GM10248 (cell line): ENCODE data around the gene KATNAL1.

Source experiments
- CTCF ChIA-PET: fragments of 300-600 bp; sonication (Branson Sonifier 250); formaldehyde crosslinking; extraction: SDS; loops from one replicate; lab custom pipeline; 2021; ENCODE audit warnings: antibody characterized with exemption; lab: Yijun Ruan, JAX
- POLR2A ChIA-PET: fragments of 350-650 bp; sonication (Branson Sonifier 250); formaldehyde crosslinking; extraction: SDS; loops from one replicate; lab custom pipeline; 2020; ENCODE audit warnings: antibody characterized with exemption; lab: Yijun Ruan, JAX
- DNase-seq: peaks from one replicate; pipeline ENCODE4 v3.0.0; 2012; ENCODE audit errors: extremely low spot score
- TF ChIP-seq, protein P1 (sequence below): IDR thresholded peaks from 2 replicates; pipeline ENCODE4 v1.5.1; 2012; ENCODE audit warnings: mild to moderate bottlenecking, low read depth; ENCODE audit errors: extremely low read depth, missing control alignments, control extremely low read depth

The KATNAL1 gene

DNA sequence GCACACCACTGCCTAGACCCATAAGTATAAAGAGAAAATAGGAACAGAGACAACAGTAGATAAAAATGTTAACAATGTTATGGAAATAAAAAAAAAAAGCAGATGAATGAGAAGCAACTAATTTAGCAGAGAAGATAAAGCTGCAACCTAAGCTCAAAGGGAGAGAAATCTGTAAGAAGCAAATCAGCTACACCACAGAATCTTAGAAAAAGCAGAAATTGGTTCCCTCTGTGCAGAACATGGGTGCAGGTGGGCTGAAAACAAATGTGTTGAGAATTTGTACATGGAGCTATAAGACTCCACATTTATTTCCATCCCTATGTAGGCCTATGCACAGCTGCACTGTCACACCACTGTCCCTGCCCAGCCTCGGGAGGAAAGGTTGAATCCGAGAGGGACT lies 44.8 kb upstream of the KATNAL1 start:
- CTCF ChIA-PET: interaction anchor here (0.9 to 2.5 kb wide), 8 partner anchors 8 to 78 kb away, joined by 3 to 9 read pairs (median 4); no protein-coding TSS in a partner anchor
- TF ChIP-seq, protein P1, sequence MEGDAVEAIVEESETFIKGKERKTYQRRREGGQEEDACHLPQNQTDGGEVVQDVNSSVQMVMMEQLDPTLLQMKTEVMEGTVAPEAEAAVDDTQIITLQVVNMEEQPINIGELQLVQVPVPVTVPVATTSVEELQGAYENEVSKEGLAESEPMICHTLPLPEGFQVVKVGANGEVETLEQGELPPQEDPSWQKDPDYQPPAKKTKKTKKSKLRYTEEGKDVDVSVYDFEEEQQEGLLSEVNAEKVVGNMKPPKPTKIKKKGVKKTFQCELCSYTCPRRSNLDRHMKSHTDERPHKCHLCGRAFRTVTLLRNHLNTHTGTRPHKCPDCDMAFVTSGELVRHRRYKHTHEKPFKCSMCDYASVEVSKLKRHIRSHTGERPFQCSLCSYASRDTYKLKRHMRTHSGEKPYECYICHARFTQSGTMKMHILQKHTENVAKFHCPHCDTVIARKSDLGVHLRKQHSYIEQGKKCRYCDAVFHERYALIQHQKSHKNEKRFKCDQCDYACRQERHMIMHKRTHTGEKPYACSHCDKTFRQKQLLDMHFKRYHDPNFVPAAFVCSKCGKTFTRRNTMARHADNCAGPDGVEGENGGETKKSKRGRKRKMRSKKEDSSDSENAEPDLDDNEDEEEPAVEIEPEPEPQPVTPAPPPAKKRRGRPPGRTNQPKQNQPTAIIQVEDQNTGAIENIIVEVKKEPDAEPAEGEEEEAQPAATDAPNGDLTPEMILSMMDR: no peak
- no peak for DNase-seq
- POLR2A ChIA-PET: interaction anchor here (0.6 kb wide), 1 partner anchor 45 kb away, joined by 3 read pairs; the partner anchor contains the start of gene KATNAL1

DNA sequence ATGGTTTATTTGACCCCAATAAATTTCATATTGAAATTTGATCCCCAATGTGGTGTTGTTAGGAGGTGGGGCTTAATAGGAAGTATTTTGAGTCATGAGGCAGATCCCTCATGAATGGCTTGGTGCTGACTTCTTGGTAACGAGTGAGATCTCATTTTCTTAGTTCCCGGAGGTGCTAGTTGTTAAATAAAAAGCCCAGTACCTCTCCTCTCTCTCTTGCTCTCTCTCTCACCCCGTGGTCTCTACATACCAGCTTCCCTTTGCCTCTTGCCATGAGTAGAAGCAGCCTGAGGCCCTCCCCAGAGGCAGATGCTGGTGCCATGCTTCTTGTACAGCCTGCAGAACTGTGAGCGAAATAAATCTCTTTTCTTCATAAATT lies 39.4 kb upstream of the KATNAL1 start:
- TF ChIP-seq, protein P1: no peak
- ChIA-PET CTCF (interaction anchor here (1.3 to 2.2 kb wide), 4 partner anchors 8 to 12 kb away, joined by 4 to 16 read pairs (median 8); no protein-coding TSS in a partner anchor), POLR2A (no interaction called here)
- DNase-seq: no peak

DNA sequence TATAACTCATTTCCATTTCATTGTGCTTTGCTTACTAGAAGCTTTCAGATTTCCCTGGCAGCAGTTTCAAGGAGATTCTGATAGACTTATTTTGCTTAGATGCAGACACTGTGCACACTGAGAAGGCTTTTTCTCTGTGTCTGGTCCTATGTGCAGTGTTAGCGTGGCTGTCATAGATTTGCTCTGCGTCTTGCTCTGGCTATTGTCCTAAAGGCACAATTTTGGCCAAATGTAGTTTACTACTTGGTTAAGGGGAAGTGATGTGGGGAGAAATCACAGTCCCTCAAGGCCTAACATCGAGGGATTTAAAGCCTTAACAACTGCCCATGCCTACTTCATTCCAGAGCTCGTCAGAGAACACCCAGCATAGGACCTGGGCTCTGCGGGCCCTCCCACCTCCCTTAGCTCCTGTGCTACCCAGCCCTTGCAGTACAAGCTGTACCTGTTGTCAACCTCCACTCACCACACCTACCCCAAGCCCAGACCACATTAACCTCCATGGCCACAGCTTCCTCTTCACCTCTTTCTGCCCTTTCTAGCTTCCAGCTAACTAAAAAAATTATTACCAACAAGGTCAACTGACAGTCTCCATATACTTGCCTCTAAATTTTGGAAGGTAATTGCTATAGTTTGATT lies 38.9 kb upstream of the KATNAL1 start:
- ChIA-PET POLR2A (no interaction called here), CTCF (interaction anchor here (0.9 to 2.2 kb wide), 6 partner anchors 8 to 94 kb away, joined by 3 to 16 read pairs (median 4); no protein-coding TSS in a partner anchor)
- TF ChIP-seq, protein P1: no peak
- peak; percentile 41 for DNase-seq

DNA sequence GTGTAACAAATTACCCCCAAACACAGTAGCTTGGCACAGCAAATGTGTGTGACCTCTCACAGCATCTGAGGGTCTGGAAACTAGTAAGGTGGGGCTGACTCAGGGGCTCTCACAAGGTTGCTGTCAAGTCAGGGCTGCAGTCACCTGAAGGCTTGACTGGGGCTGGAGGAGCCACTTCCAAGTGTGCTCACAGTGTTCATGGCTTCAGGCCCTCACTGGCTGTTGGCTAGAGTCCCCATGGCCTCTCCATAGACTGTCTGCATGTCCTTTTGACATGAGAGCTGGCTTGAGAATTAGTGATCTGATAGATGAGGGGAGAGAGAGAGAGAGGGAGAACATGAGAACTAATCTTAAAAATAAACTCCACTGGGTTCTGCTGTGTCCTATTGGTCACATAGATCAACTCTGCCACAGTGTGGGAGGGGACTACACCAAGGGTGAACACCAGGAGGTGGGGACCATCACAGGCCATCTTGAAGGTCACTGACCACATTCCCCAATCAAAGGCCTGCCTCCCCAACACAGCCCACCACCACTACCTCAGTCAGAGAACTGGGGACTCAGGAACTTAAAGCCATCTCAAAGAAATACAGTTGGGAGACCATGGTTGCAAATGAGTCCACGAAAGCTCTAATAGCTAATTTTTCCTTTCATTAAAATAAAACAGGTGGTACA lies 38.2 kb upstream of the KATNAL1 start:
- TF ChIP-seq, protein P1: no peak
- ChIA-PET CTCF (interaction anchor here (0.8 to 2.2 kb wide), 9 partner anchors 9 to 230 kb away, joined by 3 to 16 read pairs (median 4); no protein-coding TSS in a partner anchor), POLR2A (interaction anchor here (0.6 kb wide), 1 partner anchor 159 kb away, joined by 3 read pairs; no protein-coding TSS in a partner anchor)
- DNase-seq: no peak

DNA sequence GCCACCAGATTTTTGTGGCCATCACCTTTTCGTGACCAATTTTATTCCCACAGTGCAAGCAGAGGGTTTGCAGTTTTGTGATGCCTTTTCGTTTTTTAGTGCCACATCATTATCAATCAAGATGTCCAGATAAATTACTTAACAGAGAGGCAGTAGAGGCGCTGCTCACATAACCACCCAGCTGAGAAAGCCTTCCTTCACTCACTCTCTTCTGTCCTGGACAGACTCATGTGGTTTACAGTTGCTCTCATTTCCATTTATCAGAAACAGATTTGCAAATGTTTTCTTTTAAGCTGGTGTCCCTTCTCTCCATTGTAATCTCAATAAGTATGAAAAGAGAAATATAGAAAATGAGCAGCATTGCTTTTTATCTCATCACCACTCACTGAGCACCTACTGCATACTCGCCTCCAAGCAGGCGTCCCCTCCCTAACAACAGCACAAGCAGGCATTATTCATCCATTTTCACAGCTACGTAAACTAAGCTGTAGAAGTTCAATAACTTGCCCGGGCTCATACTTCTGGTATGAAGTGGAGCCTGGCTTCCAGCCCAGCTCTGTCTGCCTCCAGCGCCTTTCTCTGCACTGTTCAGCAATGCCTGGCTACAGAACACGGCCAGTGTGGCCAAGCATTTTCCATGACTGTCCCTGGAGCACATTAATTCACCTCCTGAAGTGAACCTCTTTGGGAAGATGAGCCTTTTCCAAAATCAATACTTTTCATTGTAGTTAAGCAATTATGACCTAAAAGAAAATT lies 34.6 kb upstream of the KATNAL1 start:
- TF ChIP-seq, protein P1: no peak
- no peak for DNase-seq
- CTCF ChIA-PET: interaction anchor here (1.0 to 1.8 kb wide), 5 partner anchors 12 to 210 kb away, joined by 3 to 7 read pairs (median 4); no protein-coding TSS in a partner anchor
- POLR2A ChIA-PET: no interaction called here
